Measurements from ENCODE around the gene DDX4.

GRCh38 chr5:55817030-55817429, 79.2 kb downstream of the DDX4 start:
- TF ChIP-seq CTCF (IDR thresholded peaks at IDR 0.05) (no peak), POLR2A (IDR thresholded peaks at IDR 0.05) (no peak)

Measured in esophagus squamous epithelium (tissue), 4 donors.